Kidney (tissue), 14 donors: ENCODE data around the gene ACTN4. TPM values are rescaled to one million over a fixed set of nuclear protein-coding genes. Genes with fewer than 3 reads are reported as not detected.

ENCODE experiments used
- DNase-seq, 5 donors: peaks; one replicate each; pipeline ENCODE4 v3.0.0-alpha.2; 2013 to 2020
- FAIRE-seq: peaks from 2 replicates; lab custom pipeline; 2012; peaks lifted over from hg19 to GRCh38; lab: Jason Lieb, UNC
- H3K27ac ChIP-seq, 2 donors: one replicate each; pipeline ENCODE4 v1.7.0; 2013; ENCODE audit warnings: low read depth in 2 of 2, low read length in 2 of 2, inconsistent platforms in 1 of 2
- H3K27me3 ChIP-seq: one replicate; pipeline ENCODE4 v1.7.1; 2013; ENCODE audit warnings: low read length, inconsistent platforms; ENCODE audit not compliant: control insufficient read depth, insufficient read depth
- H3K36me3 ChIP-seq, 3 donors: one replicate each; pipeline versions ENCODE4 v1.7.0 to v1.7.1; 2013; ENCODE audit warnings: low read length in 3 of 3, control low read depth in 1 of 3, inconsistent platforms in 1 of 3; ENCODE audit not compliant: insufficient read depth in 3 of 3, control insufficient read depth in 2 of 3
- H3K4me1 ChIP-seq, 3 donors: one replicate each; pipeline versions ENCODE4 v1.7.0 to v1.7.1; 2013; ENCODE audit warnings: low read length in 3 of 3, inconsistent platforms in 1 of 3, low read depth in 1 of 3; ENCODE audit not compliant: control insufficient read depth in 2 of 3, insufficient read depth in 2 of 3
- H3K4me3 ChIP-seq, 3 donors: one replicate each; pipeline versions ENCODE4 v1.7.0 to v1.8.1; 2013; ENCODE audit warnings: low read length in 3 of 3, control low read depth in 1 of 3, inconsistent platforms in 1 of 3
- H3K9ac ChIP-seq, 3 donors: one replicate each; pipeline versions ENCODE4 v1.7.0 to v1.7.1; 2013; ENCODE audit warnings: low read length in 3 of 3, control low read depth in 1 of 3, inconsistent platforms in 1 of 3
- H3K9me3 ChIP-seq, 3 donors: one replicate each; pipeline versions ENCODE4 v1.7.0 to v1.7.1; 2013; ENCODE audit warnings: low read length in 3 of 3, control low read depth in 1 of 3, inconsistent platforms in 1 of 3; ENCODE audit not compliant: control insufficient read depth in 2 of 3, insufficient read depth in 1 of 3
- CTCF ChIP-seq: IDR thresholded peaks from 3 replicates; pipeline ENCODE4 v1.5.1; 2012; ENCODE audit warnings: mild to moderate bottlenecking, moderate library complexity, borderline replicate concordance; ENCODE audit not compliant: insufficient read depth; ENCODE audit errors: extremely low read depth
- intact Hi-C: fragments of 100-400 bp; cut with DNase I; formaldehyde crosslinking; loops from one replicate; pipeline ENCODE4 v1.11.1; 2022
- polyA plus RNA-seq: library from polyadenylated mRNA; stranded (reverse); fragments of 350-450 nt; fragmentation: Illumina TruSeq; extraction: RNeasy Lipid Tissue Mini Kit (QIAGEN cat#74804); gene quantifications from one replicate; pipeline ENCODE4 v1.2.3, GENCODE V29; 2014; ENCODE audit warnings: low read depth, low replicate concordance; ENCODE audit not compliant: insufficient read depth
- total RNA-seq: library from RNA; stranded (reverse); fragmentation: NEBNext Ultra II Directional; extraction: Animal tissue kit (Norgen Biotek cat#: 25700); gene quantifications from one replicate; pipeline ENCODE4 v1.2.1, GENCODE V29; 2021
- donor health status: control.
- donor health status: control.
- donor health status: control.
- donor health status: control.
- donor health status: control.
- donor health status: DM: yes; HTN: yes; CAD: no.
- donor health status: Normal renal cell carcinoma (clear cell type).

The ACTN4 gene
- total and polyA plus RNA-seq, 2 donors from 2014 or later: 231 to 606 TPM

- DNase-seq (peak in 2 of 5 donors; percentile 24 to 59), FAIRE-seq (no peak)
- TF ChIP-seq CTCF: no peak
- Histone ChIP-seq H3K27ac (peak overlapping the region; percentile 96 to 99), H3K9ac (peak overlapping the region; percentile 7 to 15 (median 9)), H3K9me3 (no peaks in the 10 kb centered on the region), H3K36me3 (peaks cover 0 to 6% (median 3%) of the 10 kb centered on the region in 3 donors), H3K4me1 (peaks cover 19 to 64% (median 50%) of the 10 kb centered on the region in 3 donors), H3K4me3 (peak overlapping the region in 2 of 3 donors; percentile 11 to 49), H3K27me3 (no peaks in the 10 kb centered on the region)
- intact Hi-C loops: no loop called here
Observed at GRCh38 chr19:38653028-38653571, 5.7 kb downstream of the ACTN4 start.

GRCh38 chr19:38654628-38655055 lies 7.2 kb downstream of the ACTN4 start:
- Histone ChIP-seq H3K9ac (peak overlapping the region in 1 of 3 donors; percentile 14), H3K27me3 (no peaks in the 10 kb centered on the region), H3K27ac (peak overlapping the region; percentile 96 to 99), H3K36me3 (peaks cover 0 to 5% (median 3%) of the 10 kb centered on the region in 3 donors), H3K9me3 (no peaks in the 10 kb centered on the region), H3K4me3 (peak overlapping the region in 1 of 3 donors; percentile 17), H3K4me1 (peaks cover 22 to 69% (median 64%) of the 10 kb centered on the region in 3 donors)
- DNase-seq (peak in 2 of 5 donors; percentile 63 to 86), FAIRE-seq (no peak)
- no peak for TF ChIP-seq CTCF
- intact Hi-C loops: no loop called here

GRCh38 chr19:38655148-38655824 lies 7.8 kb downstream of the ACTN4 start:
- intact Hi-C loops: no loop called here
- Histone ChIP-seq H3K36me3 (peaks cover 0 to 5% (median 3%) of the 10 kb centered on the region in 3 donors), H3K9ac (peak overlapping the region in 1 of 3 donors; percentile 14), H3K27ac (peak overlapping the region; percentile 96 to 99), H3K4me3 (no peak overlapping the region), H3K4me1 (peaks cover 22 to 69% (median 66%) of the 10 kb centered on the region in 3 donors), H3K27me3 (no peaks in the 10 kb centered on the region), H3K9me3 (no peaks in the 10 kb centered on the region)
- no peak for FAIRE-seq
- no peak for TF ChIP-seq CTCF
- no peak for DNase-seq
